Suprapubic skin (tissue), 3 donors: ENCODE measurements around the gene SPOCK1.

Experiments
- EP300 ChIP-seq: sonication (generic); formaldehyde crosslinking; IDR thresholded peaks from one replicate; pipeline ENCODE4 v1.6.1; 2017; ENCODE audit warnings: antibody characterized with exemption
- POLR2A ChIP-seq, 2 donors: fragments of 450-650 bp; IDR thresholded peaks; one replicate each; pipeline ENCODE4 v1.6.1; 2017; ENCODE audit warnings: antibody characterized with exemption in 2 of 2, mild to moderate bottlenecking in 2 of 2, moderate library complexity in 2 of 2
- TF ChIP-seq, protein P1 (sequence below), 2 donors: fragments of 200-600 bp in 1 of 2; fragments of 450-650 bp in 1 of 2; sonication (generic) in 1 of 2; IDR thresholded peaks; one replicate each; pipeline ENCODE4 v1.5.1; 2016 to 2019; ENCODE audit warnings: antibody characterized with exemption in 2 of 2, mild to moderate bottlenecking in 1 of 2, moderate library complexity in 1 of 2

- TF ChIP-seq, protein P1, sequence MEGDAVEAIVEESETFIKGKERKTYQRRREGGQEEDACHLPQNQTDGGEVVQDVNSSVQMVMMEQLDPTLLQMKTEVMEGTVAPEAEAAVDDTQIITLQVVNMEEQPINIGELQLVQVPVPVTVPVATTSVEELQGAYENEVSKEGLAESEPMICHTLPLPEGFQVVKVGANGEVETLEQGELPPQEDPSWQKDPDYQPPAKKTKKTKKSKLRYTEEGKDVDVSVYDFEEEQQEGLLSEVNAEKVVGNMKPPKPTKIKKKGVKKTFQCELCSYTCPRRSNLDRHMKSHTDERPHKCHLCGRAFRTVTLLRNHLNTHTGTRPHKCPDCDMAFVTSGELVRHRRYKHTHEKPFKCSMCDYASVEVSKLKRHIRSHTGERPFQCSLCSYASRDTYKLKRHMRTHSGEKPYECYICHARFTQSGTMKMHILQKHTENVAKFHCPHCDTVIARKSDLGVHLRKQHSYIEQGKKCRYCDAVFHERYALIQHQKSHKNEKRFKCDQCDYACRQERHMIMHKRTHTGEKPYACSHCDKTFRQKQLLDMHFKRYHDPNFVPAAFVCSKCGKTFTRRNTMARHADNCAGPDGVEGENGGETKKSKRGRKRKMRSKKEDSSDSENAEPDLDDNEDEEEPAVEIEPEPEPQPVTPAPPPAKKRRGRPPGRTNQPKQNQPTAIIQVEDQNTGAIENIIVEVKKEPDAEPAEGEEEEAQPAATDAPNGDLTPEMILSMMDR (IDR thresholded peaks at IDR 0.05): no peak
- no peak for TF ChIP-seq EP300
- no peak for TF ChIP-seq POLR2A (IDR thresholded peaks at IDR 0.05)
Measured at GRCh38 chr5:137328991-137329390, 170.1 kb downstream of the SPOCK1 start.
